ENCODE data around the gene ETV6. TPM values are rescaled to one million over a fixed set of nuclear protein-coding genes. Genes with fewer than 3 reads are reported as not detected.

ETV6 gene
- total and polyA plus RNA-seq, 2 experiments from 2014 or later = 9.1 to 11.9 TPM

GRCh38 chr12:11656550-11656949, 7.1 kb downstream of the ETV6 start:
- H3K36me3 ChIP-seq = no peaks in the 10 kb centered on the region
- H3K4me3 ChIP-seq = no peak overlapping the region
- no peaks in the 10 kb centered on the region for H3K9me3 ChIP-seq (ENCODE audit: low read depth)
- TF ChIP-seq CTCF (IDR thresholded peaks at IDR 0.05; ENCODE audit: low read depth, low read length) = no peak
- no peak overlapping the region for H3K27ac ChIP-seq
- no peaks in the 10 kb centered on the region for H3K27me3 ChIP-seq
- peaks cover 46% of the 10 kb centered on the region for H3K4me1 ChIP-seq (ENCODE audit: low read depth)
- DNase-seq (ENCODE audit: low read depth in 1 of 2, low spot score in 1 of 2) = no peak

GRCh38 chr12:11657511-11657910, 8.0 kb downstream of the ETV6 start:
- H3K36me3 ChIP-seq = no peaks in the 10 kb centered on the region
- H3K27ac ChIP-seq = no peak overlapping the region
- DNase-seq (ENCODE audit: low read depth in 1 of 2, low spot score in 1 of 2) = no peak
- no peak overlapping the region for H3K4me3 ChIP-seq
- no peaks in the 10 kb centered on the region for H3K9me3 ChIP-seq (ENCODE audit: low read depth)
- TF ChIP-seq CTCF (IDR thresholded peaks at IDR 0.05; ENCODE audit: low read depth, low read length) = no peak
- peaks cover 46% of the 10 kb centered on the region for H3K4me1 ChIP-seq (ENCODE audit: low read depth)
- H3K27me3 ChIP-seq = no peaks in the 10 kb centered on the region

GRCh38 chr12:11658791-11659190, 9.3 kb downstream of the ETV6 start:
- Histone ChIP-seq H3K36me3 (no peaks in the 10 kb centered on the region), H3K4me3 (no peak overlapping the region), H3K9me3 (ENCODE audit: low read depth) (no peaks in the 10 kb centered on the region), H3K27me3 (no peaks in the 10 kb centered on the region), H3K4me1 (ENCODE audit: low read depth) (peaks cover 46% of the 10 kb centered on the region), H3K27ac (no peak overlapping the region)
- TF ChIP-seq CTCF (IDR thresholded peaks at IDR 0.05; ENCODE audit: low read depth, low read length) = no peak
- peak in 1 of 2 donors; percentile 42 for DNase-seq (ENCODE audit: low read depth in 1 of 2, low spot score in 1 of 2)

- TF ChIP-seq CTCF (IDR thresholded peaks at IDR 0.05; ENCODE audit: low read depth, low read length) = no peak
Measured at GRCh38 chr12:11660624-11661023, 11.2 kb downstream of the ETV6 start.

GRCh38 chr12:11661491-11662089, 12.1 kb downstream of the ETV6 start:
- no peak for TF ChIP-seq CTCF (IDR thresholded peaks at IDR 0.05; ENCODE audit: low read depth, low read length)
- Histone ChIP-seq H3K4me3 (no peak overlapping the region), H3K27me3 (no peaks in the 10 kb centered on the region), H3K9me3 (ENCODE audit: low read depth) (no peaks in the 10 kb centered on the region), H3K36me3 (no peaks in the 10 kb centered on the region), H3K27ac (no peak overlapping the region), H3K4me1 (ENCODE audit: low read depth) (peaks cover 45% of the 10 kb centered on the region)
- DNase-seq (ENCODE audit: low read depth in 1 of 2, low spot score in 1 of 2) = peak in 1 of 2 donors; percentile 38

More at GRCh38 chr12:11660624-11661023, 11.2 kb downstream of the ETV6 start:
- Histone ChIP-seq H3K9me3 (ENCODE audit: low read depth) (no peaks in the 10 kb centered on the region), H3K4me3 (no peak overlapping the region), H3K4me1 (ENCODE audit: low read depth) (peaks cover 42% of the 10 kb centered on the region), H3K27ac (no peak overlapping the region), H3K27me3 (no peaks in the 10 kb centered on the region), H3K36me3 (no peaks in the 10 kb centered on the region)
- no peak for DNase-seq (ENCODE audit: low read depth in 1 of 2, low spot score in 1 of 2)

All from cardiac muscle cell (in vitro differentiated cells and primary cell).